ENCODE measurements around the gene ADAM12. TPM values are rescaled to one million over a fixed set of nuclear protein-coding genes. Genes with fewer than 3 reads are reported as not detected.

The ADAM12 gene
- polyA plus RNA-seq, 4 donors: 0.45 to 0.87 TPM; not detected in 2

DNA sequence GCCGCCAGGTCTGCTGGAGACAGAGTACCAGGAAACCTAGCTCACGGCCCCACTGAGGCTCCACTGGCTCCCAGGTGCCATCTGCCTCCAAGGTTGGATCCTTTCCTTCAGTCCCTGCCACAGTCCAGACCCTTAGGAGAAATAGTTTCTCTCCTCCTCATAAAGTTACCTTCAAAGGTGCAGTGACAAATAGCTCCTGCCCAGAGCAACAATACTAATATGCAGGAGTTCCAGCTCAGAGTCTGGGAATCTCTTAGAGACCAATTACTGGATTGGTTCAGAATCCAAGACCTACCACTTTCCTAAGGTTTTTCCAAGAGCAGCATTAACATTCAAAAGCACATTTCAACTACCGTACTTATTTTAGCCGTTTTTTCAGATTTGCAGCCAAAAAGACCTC, 41.0 kb upstream of the ADAM12 start:
- no peaks in the 10 kb centered on the region for H3K27me3 ChIP-seq (ENCODE audit: control insufficient read depth in 3 of 3, insufficient read depth in 3 of 3, low read length in 3 of 3)
- no peaks in the 10 kb centered on the region for H3K4me1 ChIP-seq (ENCODE audit: control insufficient read depth in 3 of 3, insufficient read depth in 2 of 3, low read depth in 1 of 3, low read length in 2 of 3)
- peaks cover 0 to 5% of the 10 kb centered on the region in 2 donors for H3K9me3 ChIP-seq (ENCODE audit: control insufficient read depth in 2 of 2, insufficient read depth in 1 of 2, low read depth in 1 of 2, low read length in 1 of 2)
- no peak for FAIRE-seq
- H3K4me3 ChIP-seq (ENCODE audit: low read depth in 1 of 3, low read length in 3 of 3): no peak overlapping the region
- WGBS, 3 donors: 75 to 84% (median 83%) methylated on average over 4 of the region's 4 CpGs
- no peaks in the 10 kb centered on the region for H3K36me3 ChIP-seq (ENCODE audit: control insufficient read depth in 3 of 3, insufficient read depth in 2 of 3, low read depth in 1 of 3, low read length in 3 of 3)
- DNase-seq: no peak
- H3K27ac ChIP-seq (ENCODE audit: low read depth in 1 of 3, low read length in 2 of 3): no peak overlapping the region

DNA sequence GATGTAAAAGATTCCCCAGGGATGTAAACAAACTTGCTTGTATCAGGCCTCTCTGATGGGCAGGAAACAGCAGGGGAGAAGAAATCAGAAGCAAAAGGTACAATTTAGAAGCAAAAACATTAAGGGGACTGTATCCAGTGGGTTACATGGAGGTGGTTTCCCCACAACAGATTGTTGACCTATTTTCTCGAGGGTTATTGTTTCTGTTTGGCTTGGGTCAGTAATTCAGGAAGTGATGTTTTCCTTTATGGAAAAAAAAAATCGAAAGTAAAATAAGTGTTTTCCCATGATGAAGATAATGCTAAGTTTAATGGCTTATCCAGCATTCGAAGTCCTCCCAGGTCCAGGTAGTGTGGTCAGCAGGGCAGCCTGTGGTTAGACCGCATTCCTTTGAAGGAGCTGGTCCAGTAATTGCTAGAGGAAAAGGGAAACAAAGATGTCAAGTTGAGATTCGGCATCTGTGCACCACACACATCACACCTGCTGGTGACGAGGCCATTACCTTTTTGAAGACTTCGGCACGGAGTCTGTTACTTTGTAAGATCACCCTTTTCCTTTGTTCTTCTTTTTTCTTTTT, 37.3 kb upstream of the ADAM12 start:
- FAIRE-seq (no peak), DNase-seq (no peak)
- Histone ChIP-seq H3K4me3 (ENCODE audit: low read depth in 1 of 3, low read length in 3 of 3) (no peak overlapping the region), H3K27ac (ENCODE audit: low read depth in 1 of 3, low read length in 2 of 3) (no peak overlapping the region), H3K9me3 (ENCODE audit: control insufficient read depth in 2 of 2, insufficient read depth in 1 of 2, low read depth in 1 of 2, low read length in 1 of 2) (peaks cover 0 to 15% of the 10 kb centered on the region in 2 donors), H3K36me3 (ENCODE audit: control insufficient read depth in 3 of 3, insufficient read depth in 2 of 3, low read depth in 1 of 3, low read length in 3 of 3) (no peaks in the 10 kb centered on the region), H3K4me1 (ENCODE audit: control insufficient read depth in 3 of 3, insufficient read depth in 2 of 3, low read depth in 1 of 3, low read length in 2 of 3) (no peaks in the 10 kb centered on the region), H3K27me3 (ENCODE audit: control insufficient read depth in 3 of 3, insufficient read depth in 3 of 3, low read length in 3 of 3) (no peaks in the 10 kb centered on the region)
- 55 to 72% (median 67%) methylated on average over 8 of the region's 8 CpGs for WGBS, 3 donors

DNA sequence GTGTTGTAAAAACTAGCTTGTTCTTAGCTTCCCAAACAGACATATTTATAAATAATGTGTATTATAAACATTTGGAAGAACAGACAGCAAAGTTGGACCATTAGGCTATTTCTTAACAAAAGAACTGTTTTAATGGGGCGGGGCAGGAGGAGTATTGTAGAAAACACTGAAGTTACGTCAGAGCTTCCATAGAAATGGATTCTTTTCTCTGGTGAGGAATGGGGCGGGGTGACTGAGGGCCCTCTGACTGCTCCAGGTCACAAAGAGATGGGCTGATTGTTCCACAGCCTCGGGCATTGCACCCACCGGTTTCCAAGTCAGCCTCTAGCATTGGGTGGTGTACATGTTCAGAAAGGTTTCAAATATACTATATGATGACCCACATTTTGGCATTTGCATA, 36.8 kb upstream of the ADAM12 start:
- Histone ChIP-seq H3K27ac (ENCODE audit: low read depth in 1 of 3, low read length in 2 of 3) (no peak overlapping the region), H3K27me3 (ENCODE audit: control insufficient read depth in 3 of 3, insufficient read depth in 3 of 3, low read length in 3 of 3) (no peaks in the 10 kb centered on the region), H3K4me3 (ENCODE audit: low read depth in 1 of 3, low read length in 3 of 3) (no peak overlapping the region), H3K36me3 (ENCODE audit: control insufficient read depth in 3 of 3, insufficient read depth in 2 of 3, low read depth in 1 of 3, low read length in 3 of 3) (no peaks in the 10 kb centered on the region), H3K9me3 (ENCODE audit: control insufficient read depth in 2 of 2, insufficient read depth in 1 of 2, low read depth in 1 of 2, low read length in 1 of 2) (peaks cover 0 to 15% of the 10 kb centered on the region in 2 donors), H3K4me1 (ENCODE audit: control insufficient read depth in 3 of 3, insufficient read depth in 2 of 3, low read depth in 1 of 3, low read length in 2 of 3) (no peaks in the 10 kb centered on the region)
- DNase-seq (no peak), FAIRE-seq (no peak)
- WGBS, 3 donors: 74 to 83% (median 76%) methylated on average over 5 of the region's 5 CpGs

DNA sequence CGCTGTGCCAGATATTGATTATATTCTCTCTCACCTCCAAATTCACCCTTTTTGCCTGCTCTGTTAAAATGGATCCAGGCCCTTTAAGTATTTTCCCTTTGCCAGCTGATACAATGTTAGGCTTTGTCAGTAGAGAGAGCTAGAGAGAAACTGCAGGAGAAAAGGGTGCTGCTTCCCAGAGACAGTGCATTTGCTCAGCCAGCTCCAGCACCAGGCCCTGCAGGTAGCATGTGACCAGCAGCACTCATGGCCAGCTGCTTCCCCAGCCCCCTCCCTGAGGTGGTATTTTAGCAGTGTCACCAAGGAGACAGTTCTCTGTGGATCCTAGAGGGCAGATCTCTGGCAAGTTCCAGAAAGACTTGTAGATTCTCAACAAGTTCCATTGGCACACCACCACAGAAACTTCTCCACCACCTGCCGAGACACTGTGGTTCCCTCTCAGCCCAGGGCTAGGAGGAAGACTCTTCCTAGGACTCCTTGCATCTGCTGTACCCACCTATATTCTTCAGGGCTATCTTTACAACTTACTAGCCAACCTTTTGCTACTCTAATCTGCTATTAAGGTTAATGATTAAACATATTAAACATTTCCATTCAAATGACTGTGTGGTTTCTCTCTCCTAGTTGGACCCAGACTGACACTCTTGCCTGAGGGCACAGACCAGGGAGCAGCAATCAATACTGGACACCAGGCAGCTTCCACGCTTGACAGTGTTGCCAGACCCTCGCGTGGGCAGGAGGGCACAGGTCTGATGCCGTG, 35.6 kb upstream of the ADAM12 start:
- FAIRE-seq (no peak), DNase-seq (peak in 1 of 2 donors; percentile 1)
- no peak overlapping the region for H3K27ac ChIP-seq (ENCODE audit: low read depth in 1 of 3, low read length in 2 of 3)
- 68 to 87% (median 75%) methylated on average over 6 of the region's 6 CpGs for WGBS, 3 donors
- H3K36me3 ChIP-seq (ENCODE audit: control insufficient read depth in 3 of 3, insufficient read depth in 2 of 3, low read depth in 1 of 3, low read length in 3 of 3): no peaks in the 10 kb centered on the region
- H3K4me1 ChIP-seq (ENCODE audit: control insufficient read depth in 3 of 3, insufficient read depth in 2 of 3, low read depth in 1 of 3, low read length in 2 of 3): no peaks in the 10 kb centered on the region
- H3K27me3 ChIP-seq (ENCODE audit: control insufficient read depth in 3 of 3, insufficient read depth in 3 of 3, low read length in 3 of 3): peaks cover 0 to 2% (median 0%) of the 10 kb centered on the region in 3 donors
- no peak overlapping the region for H3K4me3 ChIP-seq (ENCODE audit: low read depth in 1 of 3, low read length in 3 of 3)
- H3K9me3 ChIP-seq (ENCODE audit: control insufficient read depth in 2 of 2, insufficient read depth in 1 of 2, low read depth in 1 of 2, low read length in 1 of 2): peaks cover 0 to 15% of the 10 kb centered on the region in 2 donors

DNA sequence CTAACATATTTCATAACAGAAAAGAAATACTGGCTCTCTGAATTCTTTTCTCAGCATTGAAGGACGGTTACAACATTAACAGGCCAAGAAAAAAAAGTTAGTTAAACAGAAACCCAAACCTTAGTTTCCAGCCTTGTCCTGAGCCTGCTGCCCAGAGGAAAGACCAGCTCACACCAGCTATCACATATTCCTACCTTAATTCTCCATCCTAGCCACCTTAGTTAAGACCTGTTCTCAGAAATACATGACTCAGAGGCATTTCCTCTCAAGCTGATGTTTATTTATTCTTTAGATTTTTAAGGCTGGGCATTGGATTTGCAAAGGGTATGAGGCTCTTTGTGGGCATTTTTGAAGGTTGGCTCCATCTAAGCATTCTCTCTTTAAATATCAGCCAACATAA, 34.3 kb upstream of the ADAM12 start:
- Histone ChIP-seq H3K4me3 (ENCODE audit: low read depth in 1 of 3, low read length in 3 of 3) (no peak overlapping the region), H3K36me3 (ENCODE audit: control insufficient read depth in 3 of 3, insufficient read depth in 2 of 3, low read depth in 1 of 3, low read length in 3 of 3) (no peaks in the 10 kb centered on the region), H3K4me1 (ENCODE audit: control insufficient read depth in 3 of 3, insufficient read depth in 2 of 3, low read depth in 1 of 3, low read length in 2 of 3) (no peaks in the 10 kb centered on the region), H3K27me3 (ENCODE audit: control insufficient read depth in 3 of 3, insufficient read depth in 3 of 3, low read length in 3 of 3) (peaks cover 0 to 4% (median 0%) of the 10 kb centered on the region in 3 donors), H3K9me3 (ENCODE audit: control insufficient read depth in 2 of 2, insufficient read depth in 1 of 2, low read depth in 1 of 2, low read length in 1 of 2) (peaks cover 0 to 15% of the 10 kb centered on the region in 2 donors), H3K27ac (ENCODE audit: low read depth in 1 of 3, low read length in 2 of 3) (no peak overlapping the region)
- no peak for DNase-seq
- 63 to 72% (median 69%) methylated on average over 1 of the region's 1 CpG for WGBS, 3 donors
- no peak for FAIRE-seq

DNA sequence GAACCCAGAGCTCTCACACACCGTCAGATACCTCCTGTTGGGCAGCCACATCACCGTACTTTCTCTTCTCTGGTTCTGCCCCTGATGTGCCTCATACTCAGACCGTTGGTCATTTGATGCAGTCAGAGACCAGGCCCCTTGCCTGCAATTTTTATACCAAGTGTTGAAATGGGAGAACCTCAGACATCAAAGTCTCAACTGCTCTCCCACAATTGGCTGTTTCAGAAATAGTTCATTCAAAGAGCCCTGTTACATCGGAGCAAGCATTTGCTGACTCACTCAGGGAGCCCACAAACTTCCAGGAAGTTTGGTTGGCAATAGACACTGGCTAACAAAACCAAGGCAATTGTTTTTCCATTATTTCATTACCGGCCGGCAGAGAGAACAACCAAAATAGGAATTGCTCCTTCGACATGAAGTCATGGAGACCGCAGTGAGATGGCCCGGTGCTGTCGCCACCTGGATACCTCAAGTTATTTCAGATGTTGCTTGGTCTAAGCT, 33.5 kb upstream of the ADAM12 start:
- H3K27me3 ChIP-seq (ENCODE audit: control insufficient read depth in 3 of 3, insufficient read depth in 3 of 3, low read length in 3 of 3): peaks cover 0 to 4% (median 0%) of the 10 kb centered on the region in 3 donors
- peaks cover 0 to 15% of the 10 kb centered on the region in 2 donors for H3K9me3 ChIP-seq (ENCODE audit: control insufficient read depth in 2 of 2, insufficient read depth in 1 of 2, low read depth in 1 of 2, low read length in 1 of 2)
- no peak overlapping the region for H3K27ac ChIP-seq (ENCODE audit: low read depth in 1 of 3, low read length in 2 of 3)
- FAIRE-seq: no peak
- H3K4me3 ChIP-seq (ENCODE audit: low read depth in 1 of 3, low read length in 3 of 3): no peak overlapping the region
- no peaks in the 10 kb centered on the region for H3K4me1 ChIP-seq (ENCODE audit: control insufficient read depth in 3 of 3, insufficient read depth in 2 of 3, low read depth in 1 of 3, low read length in 2 of 3)
- DNase-seq: no peak
- H3K36me3 ChIP-seq (ENCODE audit: control insufficient read depth in 3 of 3, insufficient read depth in 2 of 3, low read depth in 1 of 3, low read length in 3 of 3): no peaks in the 10 kb centered on the region
- 72 to 80% (median 76%) methylated on average over 10 of the region's 10 CpGs for WGBS, 3 donors

DNA sequence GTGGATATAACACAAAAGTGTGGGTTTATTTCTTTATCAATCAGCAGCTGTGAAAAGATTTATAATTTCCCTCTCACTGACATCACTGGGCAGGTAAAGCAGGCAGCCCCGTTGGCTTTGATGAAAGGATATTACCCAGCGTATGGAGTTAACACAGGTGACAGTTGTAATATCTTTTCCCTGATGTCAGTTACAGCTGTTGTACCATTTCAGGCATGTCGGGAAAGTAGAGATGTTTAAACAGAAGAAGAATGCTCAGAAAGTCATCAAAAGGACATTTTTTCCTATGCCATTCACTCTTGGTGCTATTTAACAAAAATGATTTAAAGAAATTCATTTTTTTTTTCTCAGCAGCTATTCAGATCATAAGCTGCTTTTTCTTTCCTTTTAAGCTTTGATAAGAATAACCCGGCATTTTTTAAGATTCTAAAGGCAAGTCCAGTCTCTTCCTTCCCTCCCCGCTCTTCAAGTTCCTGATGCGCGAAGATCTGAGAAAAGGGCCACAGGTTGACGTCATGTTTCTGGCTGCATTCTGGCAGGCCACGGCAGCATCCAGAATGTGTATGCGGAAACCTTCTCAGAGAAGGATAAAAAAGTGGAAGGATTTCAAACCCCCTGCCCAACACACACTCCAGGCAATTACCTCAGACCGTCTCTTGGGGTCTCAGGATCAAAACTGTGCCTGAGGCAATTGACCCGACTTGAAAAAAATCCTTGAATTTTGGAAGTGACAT, 32.5 kb upstream of the ADAM12 start:
- no peak overlapping the region for H3K4me3 ChIP-seq (ENCODE audit: low read depth in 1 of 3, low read length in 3 of 3)
- peaks cover 0 to 17% of the 10 kb centered on the region in 2 donors for H3K9me3 ChIP-seq (ENCODE audit: control insufficient read depth in 2 of 2, insufficient read depth in 1 of 2, low read depth in 1 of 2, low read length in 1 of 2)
- FAIRE-seq (no peak), DNase-seq (no peak)
- H3K4me1 ChIP-seq (ENCODE audit: control insufficient read depth in 3 of 3, insufficient read depth in 2 of 3, low read depth in 1 of 3, low read length in 2 of 3): no peaks in the 10 kb centered on the region
- WGBS, 3 donors: 78 to 81% (median 81%) methylated on average over 12 of the region's 12 CpGs
- no peak overlapping the region for H3K27ac ChIP-seq (ENCODE audit: low read depth in 1 of 3, low read length in 2 of 3)
- no peaks in the 10 kb centered on the region for H3K36me3 ChIP-seq (ENCODE audit: control insufficient read depth in 3 of 3, insufficient read depth in 2 of 3, low read depth in 1 of 3, low read length in 3 of 3)
- H3K27me3 ChIP-seq (ENCODE audit: control insufficient read depth in 3 of 3, insufficient read depth in 3 of 3, low read length in 3 of 3): peaks cover 0 to 6% (median 0%) of the 10 kb centered on the region in 3 donors

DNA sequence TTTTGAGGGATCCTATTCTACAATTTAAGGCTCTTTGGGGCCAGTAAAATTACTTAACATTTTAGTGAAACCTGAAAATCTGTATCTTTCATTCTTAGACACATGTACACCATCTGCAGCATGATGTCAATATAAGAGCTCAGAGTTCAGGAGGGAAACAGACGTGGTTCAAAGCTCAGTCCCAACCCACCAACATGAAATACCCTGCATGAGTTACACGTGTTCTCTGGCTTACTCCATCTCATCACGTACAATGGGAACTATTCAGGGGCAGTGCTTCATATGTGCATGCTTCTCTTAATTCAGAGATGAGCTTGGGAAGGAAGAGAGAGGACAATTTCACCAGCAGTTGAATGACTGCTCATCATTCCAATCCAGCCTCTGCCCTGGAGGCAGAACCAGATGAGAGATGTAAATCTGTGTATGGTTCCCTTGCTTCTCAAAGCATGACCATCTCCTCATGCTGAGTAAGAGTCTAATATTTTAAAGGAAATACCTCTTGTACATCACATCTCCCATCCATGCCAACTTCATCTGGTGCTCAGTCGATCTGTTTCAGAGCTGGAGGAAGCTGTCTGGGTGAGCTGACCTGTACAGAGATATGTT, 29.0 kb upstream of the ADAM12 start:
- H3K27ac ChIP-seq (ENCODE audit: low read depth in 1 of 3, low read length in 2 of 3): no peak overlapping the region
- no peaks in the 10 kb centered on the region for H3K36me3 ChIP-seq (ENCODE audit: control insufficient read depth in 3 of 3, insufficient read depth in 2 of 3, low read depth in 1 of 3, low read length in 3 of 3)
- FAIRE-seq: no peak
- H3K9me3 ChIP-seq (ENCODE audit: control insufficient read depth in 2 of 2, insufficient read depth in 1 of 2, low read depth in 1 of 2, low read length in 1 of 2): peaks cover 0 to 2% of the 10 kb centered on the region in 2 donors
- WGBS, 3 donors: 62 to 74% (median 66%) methylated on average over 4 of the region's 4 CpGs
- no peak overlapping the region for H3K4me3 ChIP-seq (ENCODE audit: low read depth in 1 of 3, low read length in 3 of 3)
- no peaks in the 10 kb centered on the region for H3K4me1 ChIP-seq (ENCODE audit: control insufficient read depth in 3 of 3, insufficient read depth in 2 of 3, low read depth in 1 of 3, low read length in 2 of 3)
- no peak for DNase-seq
- H3K27me3 ChIP-seq (ENCODE audit: control insufficient read depth in 3 of 3, insufficient read depth in 3 of 3, low read length in 3 of 3): peaks cover 0 to 6% (median 0%) of the 10 kb centered on the region in 3 donors
